Islet of Langerhans (tissue), 1 donor: ENCODE data around the gene ARHGAP24.
"Not testable (repeated sequence)": the region's sequence is repeated elsewhere in the genome, so short reads cannot be mapped to it uniquely, and the experiment has no call there.

Experiments
- FAIRE-seq: peaks from one replicate; lab custom pipeline; 2011; peaks lifted over from hg19 to GRCh38; lab: Jason Lieb, UNC

The ARHGAP24 gene

GRCh38 chr4:85821688-85822455 is 346.9 kb downstream of the ARHGAP24 start:
- peak; percentile 84 for FAIRE-seq

GRCh38 chr4:85823295-85823694 is 348.3 kb downstream of the ARHGAP24 start:
- no peak for FAIRE-seq

GRCh38 chr4:85824166-85824945 is 349.4 kb downstream of the ARHGAP24 start:
- FAIRE-seq = no peak

- peak; percentile 96 for FAIRE-seq
Observed at GRCh38 chr4:85826060-85826678, 351.2 kb downstream of the ARHGAP24 start.

GRCh38 chr4:85828027-85828890 is 353.3 kb downstream of the ARHGAP24 start:
- peak; percentile 96 for FAIRE-seq

- no peak for FAIRE-seq
Observed at GRCh38 chr4:85829276-85830051, 354.5 kb downstream of the ARHGAP24 start.

GRCh38 chr4:85831647-85832046 is 356.7 kb downstream of the ARHGAP24 start:
- no peak for FAIRE-seq

- no peak for FAIRE-seq
Observed at GRCh38 chr4:85833302-85833701, 358.4 kb downstream of the ARHGAP24 start.

GRCh38 chr4:85834934-85835333 is 360.0 kb downstream of the ARHGAP24 start:
- no peak for FAIRE-seq

GRCh38 chr4:85836588-85837438 is 361.9 kb downstream of the ARHGAP24 start:
- no peak for FAIRE-seq

- no peak for FAIRE-seq
Observed at GRCh38 chr4:85837439-85837733, 362.4 kb downstream of the ARHGAP24 start.

- FAIRE-seq = peak; percentile 17
Observed at GRCh38 chr4:85839981-85840451, 365.1 kb downstream of the ARHGAP24 start.

GRCh38 chr4:85842540-85842939 is 367.6 kb downstream of the ARHGAP24 start:
- FAIRE-seq = peak; percentile 100

- not testable (repeated sequence) for FAIRE-seq
Observed at GRCh38 chr4:85853740-85854139, 378.8 kb downstream of the ARHGAP24 start.

GRCh38 chr4:85854546-85854945 is 379.6 kb downstream of the ARHGAP24 start:
- no peak for FAIRE-seq

- no peak for FAIRE-seq
Observed at GRCh38 chr4:85860066-85860740, 385.3 kb downstream of the ARHGAP24 start.

- peak; percentile 81 for FAIRE-seq
Observed at GRCh38 chr4:85861064-85861765, 386.3 kb downstream of the ARHGAP24 start.

GRCh38 chr4:85862896-85863295 is 387.9 kb downstream of the ARHGAP24 start:
- no peak for FAIRE-seq
